HG03095 (cell line): Measurements from ENCODE around the gene JDP2.

Experiments
- ATAC-seq: cut with Tn5 transposase; IDR thresholded peaks from one replicate; pipeline ENCODE4 v1.9.1; 2021; ENCODE audit warnings: moderate library complexity; ENCODE audit not compliant: unreplicated experiment

Gene JDP2

GRCh38 chr14:75409316-75410205 is 18.3 kb upstream of the JDP2 start:
- no peak for ATAC-seq

DNA sequence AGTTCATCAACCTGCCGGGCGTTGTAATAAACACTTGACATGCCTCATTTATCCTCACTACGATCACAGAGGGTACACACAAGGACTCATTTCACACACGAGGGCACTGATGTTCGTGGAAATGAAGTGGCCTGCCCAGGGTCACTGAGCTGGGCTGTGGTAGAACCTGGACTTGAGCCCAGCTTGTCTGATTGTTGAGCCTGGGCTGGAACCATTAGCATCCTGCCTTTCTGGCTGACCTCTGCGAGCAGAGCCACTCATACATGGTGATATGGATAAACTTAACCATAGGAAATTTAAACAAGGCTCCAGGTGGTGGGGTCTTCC is 16.6 kb upstream of the JDP2 start:
- no peak for ATAC-seq

- no peak for ATAC-seq
Measured at GRCh38 chr14:75413013-75413412, 14.8 kb upstream of the JDP2 start.

DNA sequence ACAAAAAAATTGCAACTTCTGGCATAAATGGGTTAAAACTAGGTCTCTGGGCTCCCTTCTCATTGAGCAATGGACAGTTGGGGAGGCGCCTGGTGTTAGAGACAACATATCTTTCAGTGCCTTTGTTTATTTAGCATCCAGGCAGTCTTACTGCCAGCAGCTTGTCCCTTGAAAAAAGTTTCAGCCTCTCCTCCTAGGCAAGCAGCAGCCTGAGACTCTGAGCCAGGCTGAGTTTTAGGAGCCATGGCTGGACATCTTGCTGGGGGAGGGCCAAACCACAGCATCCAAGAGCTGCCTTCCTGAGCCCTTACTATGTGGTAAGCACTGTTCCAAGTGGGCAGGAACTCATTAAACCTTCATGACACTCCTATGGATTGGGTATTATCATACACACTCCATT is 10.1 kb upstream of the JDP2 start:
- no peak for ATAC-seq

DNA sequence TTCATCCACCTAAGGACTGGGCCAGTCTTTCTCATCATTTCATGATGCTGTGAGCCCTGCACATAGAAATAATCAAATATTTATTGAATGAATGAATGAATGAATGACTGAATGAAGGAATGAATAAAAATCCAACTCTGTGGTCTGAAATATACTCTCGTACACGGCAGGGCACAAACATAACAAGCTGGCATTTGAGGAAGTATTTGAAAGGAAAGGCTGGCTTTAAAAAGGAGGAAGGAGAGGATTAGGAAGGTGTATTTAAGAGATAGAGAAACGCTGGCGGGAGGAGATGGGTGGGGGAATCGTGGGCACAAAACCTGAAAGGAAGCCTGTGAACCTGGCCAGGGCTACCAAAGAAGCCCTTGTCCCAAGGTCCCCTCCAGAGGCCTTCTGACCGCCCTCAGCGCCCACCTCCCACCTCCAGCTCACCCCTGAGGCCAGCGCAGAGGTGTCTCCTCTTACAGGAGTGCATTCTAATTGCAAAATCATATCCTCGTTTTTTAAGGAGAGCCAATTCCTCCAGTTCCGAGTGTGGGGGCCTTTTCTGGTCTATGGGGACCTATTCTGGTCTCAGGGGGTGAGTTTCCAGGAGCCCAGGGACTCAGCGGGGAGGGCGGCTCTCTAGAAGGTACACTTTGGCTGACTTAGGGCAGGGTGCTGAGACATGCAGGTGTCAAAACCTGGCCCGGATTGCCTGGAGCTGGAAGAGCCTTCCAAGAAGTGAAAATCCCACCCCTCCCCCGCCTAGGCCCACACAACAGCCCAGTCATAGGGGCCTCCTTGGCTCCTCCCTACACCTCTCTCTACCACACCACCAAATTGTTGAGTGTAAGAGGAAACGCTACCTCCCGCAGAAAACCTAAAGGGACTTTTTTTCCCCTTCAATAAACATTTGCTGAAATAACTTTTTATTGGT is 8.7 kb upstream of the JDP2 start:
- no peak for ATAC-seq

DNA sequence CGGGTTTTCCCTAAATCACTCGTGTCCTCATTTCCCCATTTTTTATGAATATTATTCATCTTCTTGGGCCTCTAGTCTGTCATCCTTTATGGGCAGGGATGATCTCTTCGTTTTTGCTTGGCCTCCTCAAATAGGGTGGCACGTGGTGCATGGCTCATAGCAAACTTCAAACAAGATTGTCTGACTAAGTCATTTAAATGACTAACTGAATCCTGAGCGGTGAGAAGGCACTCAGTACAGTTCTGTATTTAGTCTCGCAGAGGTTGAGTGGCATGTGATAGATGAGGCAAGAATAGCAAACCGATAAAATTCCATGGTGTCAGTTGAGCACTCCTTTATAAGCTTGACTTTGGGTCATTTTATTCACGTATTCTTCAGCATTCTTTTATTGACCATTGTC is 5.7 kb upstream of the JDP2 start:
- ATAC-seq, result no peak

DNA sequence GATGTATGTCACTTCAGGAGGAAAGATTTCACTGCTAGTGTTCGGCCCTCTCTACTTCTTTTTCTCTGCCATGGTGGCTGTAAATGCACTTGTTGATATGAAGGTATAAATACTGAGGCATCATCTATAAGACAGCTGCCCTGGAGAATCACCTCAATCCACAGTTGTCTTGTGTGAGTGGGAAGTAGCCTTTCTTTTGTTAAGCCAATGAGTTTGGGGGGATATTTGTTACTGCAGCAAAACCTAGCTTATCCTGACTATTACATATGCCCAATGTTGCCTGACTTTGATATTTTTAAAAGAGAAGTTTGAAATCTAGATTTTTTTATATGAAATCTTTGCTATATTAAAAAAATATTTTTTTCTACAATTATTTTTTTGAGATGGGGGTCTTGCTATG is 3.3 kb upstream of the JDP2 start:
- no peak for ATAC-seq

DNA sequence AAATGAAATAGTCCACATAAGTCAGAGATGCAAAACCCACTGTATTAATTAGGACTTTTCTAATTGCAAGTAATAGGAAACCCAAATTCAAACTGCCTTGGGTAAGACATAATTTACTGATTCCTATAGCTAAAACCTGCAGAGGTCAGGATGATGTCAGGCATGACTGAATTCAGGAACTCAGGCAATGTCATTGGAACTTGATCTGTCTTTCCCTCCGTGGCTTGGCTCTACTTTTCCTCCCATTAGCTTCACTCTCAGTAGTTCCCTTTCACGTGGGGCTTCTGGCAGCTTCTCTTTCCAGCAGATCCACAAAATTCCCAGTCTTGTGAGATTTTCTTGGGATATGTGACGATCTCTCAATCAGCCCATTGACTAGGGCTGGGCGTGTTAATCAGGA is 2.4 kb upstream of the JDP2 start:
- no peak for ATAC-seq

DNA sequence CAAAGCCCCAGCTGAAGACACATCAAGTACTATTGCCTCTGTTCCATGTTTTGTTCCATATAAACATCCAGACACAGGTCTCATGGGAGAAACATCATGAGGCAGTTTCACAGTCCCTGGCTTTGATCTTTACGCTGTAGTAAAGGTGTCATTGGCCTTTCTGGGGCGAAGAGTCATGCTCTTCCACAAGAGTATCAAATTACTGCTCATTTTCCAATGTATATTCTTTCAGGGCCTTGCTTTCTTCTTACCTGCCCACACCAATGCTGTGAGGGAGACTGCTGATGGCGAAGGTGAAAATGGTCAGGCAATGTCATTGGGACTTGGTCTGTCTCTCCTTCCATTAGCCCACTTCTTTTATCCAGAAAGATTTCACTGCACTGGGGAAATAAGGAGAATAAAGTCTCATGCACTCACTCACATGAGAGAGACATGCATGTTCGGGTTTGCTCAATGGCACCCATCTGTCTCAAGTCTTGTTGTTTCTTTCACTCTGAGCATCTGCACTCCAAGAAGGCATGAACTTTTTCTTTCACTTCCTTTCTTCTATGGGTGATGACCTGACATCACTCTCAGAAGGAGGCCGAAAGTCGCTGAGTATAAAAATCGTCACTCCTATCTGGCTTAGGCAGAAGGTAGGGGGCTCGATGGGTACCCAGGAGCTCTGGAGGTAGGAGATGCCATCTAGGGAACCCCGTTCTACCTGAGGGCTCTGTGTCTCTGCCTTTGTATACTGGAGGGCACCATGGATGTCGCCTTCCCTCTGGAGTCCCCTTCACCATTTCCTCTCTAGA is 1.3 kb upstream of the JDP2 start:
- ATAC-seq, result peak; percentile 51

DNA sequence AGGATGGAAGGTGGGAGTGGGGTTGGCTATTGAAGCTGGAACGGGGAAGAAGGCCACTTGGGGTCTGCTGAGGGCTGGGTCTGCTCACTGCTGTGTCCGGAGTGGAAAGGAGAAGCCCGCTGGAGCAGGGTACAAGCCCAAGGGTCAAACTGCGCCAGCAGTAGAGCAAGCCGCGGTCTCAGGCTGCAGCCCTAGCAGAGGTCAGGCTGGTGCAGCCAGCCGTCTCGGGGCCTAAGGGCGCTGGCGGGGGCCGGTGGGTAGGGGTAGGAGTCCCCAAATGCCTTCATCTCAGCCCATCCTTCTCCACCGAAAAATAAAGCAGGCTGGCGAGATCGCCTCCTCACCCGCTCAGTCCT is 718 bp upstream of the JDP2 start:
- ATAC-seq, result no peak

- no peak for ATAC-seq
Measured at GRCh38 chr14:75428230-75429104, 645 bp downstream of the JDP2 start.

- ATAC-seq, result no peak
Measured at GRCh38 chr14:75429562-75429961, 1.7 kb downstream of the JDP2 start.

GRCh38 chr14:75430116-75430515 is 2.3 kb downstream of the JDP2 start:
- no peak for ATAC-seq

GRCh38 chr14:75430526-75430925 is 2.7 kb downstream of the JDP2 start:
- no peak for ATAC-seq

DNA sequence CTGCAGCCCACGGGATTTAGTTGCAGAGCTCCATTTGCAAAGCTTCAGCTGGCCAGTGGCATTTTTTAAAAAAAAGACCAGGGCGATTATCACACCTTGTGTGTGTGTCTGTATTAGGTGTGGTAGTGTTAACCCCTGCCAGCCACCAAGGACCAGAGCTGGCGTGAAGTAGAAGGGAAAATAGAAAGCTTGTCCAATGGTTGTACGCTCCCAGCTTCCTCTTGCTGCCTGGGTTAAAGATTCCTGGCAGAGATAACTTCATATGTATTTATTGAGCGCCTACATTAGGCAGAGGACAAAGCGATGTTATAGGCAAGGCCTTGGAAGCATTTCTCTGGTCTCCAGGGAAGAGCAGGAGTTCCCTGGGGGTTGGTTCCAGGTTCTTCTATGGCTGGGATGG is 3.2 kb downstream of the JDP2 start:
- no peak for ATAC-seq

GRCh38 chr14:75431827-75432226 is 4.0 kb downstream of the JDP2 start:
- ATAC-seq, result no peak

DNA sequence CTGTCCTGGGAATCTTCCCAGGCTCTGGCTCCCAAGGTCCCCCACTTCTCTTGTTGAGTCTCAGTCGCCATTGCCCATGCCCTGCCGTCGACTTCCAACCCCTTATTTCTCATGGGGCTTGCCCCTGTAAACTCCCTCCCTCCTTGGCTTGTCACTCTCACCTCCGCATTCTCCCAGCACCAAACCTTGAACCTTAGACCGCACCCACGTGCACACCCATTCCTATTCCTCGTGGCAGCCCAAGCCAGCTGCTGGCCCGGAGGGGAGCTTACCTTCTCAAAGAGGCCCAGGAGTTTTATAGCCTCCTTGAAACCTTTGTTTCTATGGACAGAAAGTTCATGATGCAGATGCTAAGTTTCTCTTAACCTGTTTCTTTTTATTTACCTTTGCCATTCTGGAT is 4.6 kb downstream of the JDP2 start:
- ATAC-seq, result no peak

DNA sequence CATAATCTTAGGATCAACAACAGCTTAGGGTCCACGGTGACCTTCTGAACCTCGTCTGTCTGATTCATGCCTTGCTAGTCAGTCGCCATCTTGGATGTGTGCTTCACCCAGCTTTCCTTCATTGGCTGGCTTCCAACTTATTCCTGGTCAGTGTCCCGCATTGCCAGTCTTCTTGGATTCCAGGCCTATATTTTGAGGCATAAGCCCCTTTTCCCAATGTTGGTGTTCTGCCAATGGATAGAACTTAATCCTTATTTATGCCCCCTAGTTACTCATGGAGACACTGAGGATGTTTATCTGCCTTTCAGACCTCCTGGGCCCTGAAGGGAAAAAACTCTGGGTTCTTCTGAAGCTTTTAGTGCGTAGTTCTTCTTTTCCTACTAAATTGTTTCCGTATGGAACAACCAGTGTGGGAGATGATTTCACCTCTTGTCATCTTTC is 5.8 kb downstream of the JDP2 start:
- no peak for ATAC-seq

GRCh38 chr14:75434138-75434889 is 6.5 kb downstream of the JDP2 start:
- no peak for ATAC-seq

DNA sequence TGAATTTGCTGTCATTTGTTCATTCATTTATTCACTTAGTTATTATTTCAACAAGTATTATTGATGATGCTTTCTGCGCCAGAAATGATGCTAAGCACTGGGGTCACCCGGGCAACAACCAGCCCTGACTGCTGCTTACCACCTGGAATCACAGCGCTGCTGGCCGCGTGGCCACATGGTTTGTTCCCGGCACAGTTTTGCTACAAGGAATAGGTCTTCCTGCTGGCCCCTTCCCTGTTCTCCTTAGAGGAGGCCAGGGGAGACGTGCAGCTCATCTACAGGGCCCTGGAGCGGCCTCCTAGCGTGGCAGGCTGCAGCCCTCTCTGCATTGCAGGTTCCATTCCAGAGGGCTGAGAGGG is 7.0 kb downstream of the JDP2 start:
- no peak for ATAC-seq
